Fibroblast of lung (primary cell): ENCODE results near the gene ZBTB33.

Source experiments
- CTCF ChIP-seq, 2 donors: IDR thresholded peaks in 1 of 2; conservative IDR thresholded peaks in 1 of 2; 1 replicate in 1 of 2; 2 replicates in 1 of 2; pipeline ENCODE4 v1.5.1; 2011 to 2012; ENCODE audit warnings: low read length in 2 of 2, control low read depth in 1 of 2, inconsistent platforms in 1 of 2, low read depth in 1 of 2, mild to moderate bottlenecking in 1 of 2
- EZH2 ChIP-seq: IDR thresholded peaks from 2 replicates; pipeline ENCODE4 v1.5.1; 2012; ENCODE audit warnings: low read length, control low read depth, mild to moderate bottlenecking; ENCODE audit errors: missing control alignments

GRCh38 chrX:120242813-120243212 lies 7.8 kb upstream of the ZBTB33 start:
- TF ChIP-seq CTCF (conservative IDR thresholded peaks at IDR 0.05 in 1 of 2, IDR thresholded peaks at IDR 0.05 in 1 of 2; ENCODE audit: low read depth in 1 of 2, low read length in 2 of 2) (no peak), EZH2 (no peak)
